Uterus (tissue), 2 donors: ENCODE results near the gene NUDT13.

Experiments used
- POLR2A ChIP-seq, 2 donors: fragments of 450-650 bp; IDR thresholded peaks; one replicate each; pipeline ENCODE4 v1.6.1; 2016; ENCODE audit warnings: antibody characterized with exemption in 2 of 2, mild to moderate bottlenecking in 1 of 2, moderate library complexity in 1 of 2
- TF ChIP-seq, protein P1 (sequence below), 4 experiments: fragments of 200-600 bp in 2 of 4; fragments of 450-650 bp in 2 of 4; sonication (generic) in 2 of 4; IDR thresholded peaks; one replicate each; pipeline ENCODE4 v1.5.1; 2016 to 2019; ENCODE audit warnings: antibody characterized with exemption in 4 of 4, mild to moderate bottlenecking in 2 of 4, moderate library complexity in 1 of 4

DNA sequence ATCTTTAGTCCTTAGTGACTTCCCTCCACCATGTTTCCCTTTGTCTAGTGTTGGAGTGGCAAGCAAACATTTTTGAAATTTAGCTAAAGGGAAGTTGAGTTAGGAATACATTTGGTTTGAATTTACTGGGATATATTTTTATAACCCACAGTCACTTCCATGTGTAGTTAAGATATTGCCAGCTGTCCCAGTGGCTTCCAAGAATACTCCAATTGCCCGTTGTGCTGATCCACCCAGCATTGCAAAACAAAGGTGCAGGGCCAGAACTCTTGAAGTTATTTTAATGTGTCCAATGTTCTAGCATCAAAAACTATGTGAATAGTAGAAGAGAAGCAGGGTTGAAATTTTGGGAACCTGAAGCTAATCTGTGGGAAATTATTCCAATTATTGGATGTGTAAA lies 11.1 kb upstream of the NUDT13 start:
- TF ChIP-seq, protein P1, sequence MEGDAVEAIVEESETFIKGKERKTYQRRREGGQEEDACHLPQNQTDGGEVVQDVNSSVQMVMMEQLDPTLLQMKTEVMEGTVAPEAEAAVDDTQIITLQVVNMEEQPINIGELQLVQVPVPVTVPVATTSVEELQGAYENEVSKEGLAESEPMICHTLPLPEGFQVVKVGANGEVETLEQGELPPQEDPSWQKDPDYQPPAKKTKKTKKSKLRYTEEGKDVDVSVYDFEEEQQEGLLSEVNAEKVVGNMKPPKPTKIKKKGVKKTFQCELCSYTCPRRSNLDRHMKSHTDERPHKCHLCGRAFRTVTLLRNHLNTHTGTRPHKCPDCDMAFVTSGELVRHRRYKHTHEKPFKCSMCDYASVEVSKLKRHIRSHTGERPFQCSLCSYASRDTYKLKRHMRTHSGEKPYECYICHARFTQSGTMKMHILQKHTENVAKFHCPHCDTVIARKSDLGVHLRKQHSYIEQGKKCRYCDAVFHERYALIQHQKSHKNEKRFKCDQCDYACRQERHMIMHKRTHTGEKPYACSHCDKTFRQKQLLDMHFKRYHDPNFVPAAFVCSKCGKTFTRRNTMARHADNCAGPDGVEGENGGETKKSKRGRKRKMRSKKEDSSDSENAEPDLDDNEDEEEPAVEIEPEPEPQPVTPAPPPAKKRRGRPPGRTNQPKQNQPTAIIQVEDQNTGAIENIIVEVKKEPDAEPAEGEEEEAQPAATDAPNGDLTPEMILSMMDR (IDR thresholded peaks at IDR 0.05) = no peak
- no peak for TF ChIP-seq POLR2A (IDR thresholded peaks at IDR 0.05)
